H1 (cell line): ENCODE results near the gene TMPRSS3. TPM values are rescaled to one million over a fixed set of nuclear protein-coding genes. Genes with fewer than 3 reads are reported as not detected.

ENCODE experiments used
- CEBPB ChIP-seq: IDR thresholded peaks from 2 replicates; pipeline ENCODE4 v1.6.1; 2012; ENCODE audit warnings: low read depth, low read length
- CHD7 ChIP-seq: fragments of 300-600 bp; sonication (generic); IDR thresholded peaks from 2 replicates; pipeline ENCODE4 v1.7.1; 2012; ENCODE audit warnings: low read length, moderate library complexity, mild to moderate bottlenecking, inconsistent platforms; ENCODE audit not compliant: insufficient replicate concordance
- CTBP2 ChIP-seq: IDR thresholded peaks from 2 replicates; pipeline ENCODE4 v1.7.0; 2011; ENCODE audit warnings: borderline replicate concordance, mild to moderate bottlenecking, moderate library complexity, mixed read lengths, low read length; ENCODE audit not compliant: insufficient read depth, insufficient read length
- EGR1 ChIP-seq: IDR thresholded peaks from 2 replicates; pipeline ENCODE4 v1.6.1; 2011; ENCODE audit warnings: low read depth, low read length, borderline replicate concordance
- EP300 ChIP-seq, 2 experiments: IDR thresholded peaks; 1 replicate in 1 of 2; 2 replicates in 1 of 2; pipeline ENCODE4 v1.6.1; 2011 to 2012; ENCODE audit warnings: low read depth in 2 of 2, low read length in 2 of 2, mild to moderate bottlenecking in 2 of 2, borderline replicate concordance in 1 of 2, inconsistent platforms in 1 of 2, moderate library complexity in 1 of 2
- GTF2F1 ChIP-seq: IDR thresholded peaks from 2 replicates; pipeline ENCODE4 v1.6.1; 2012; ENCODE audit warnings: low read depth, low read length, improper control_type of control experiment, borderline replicate concordance
- SIN3A ChIP-seq, 2 experiments: IDR thresholded peaks in 1 of 2; conservative IDR thresholded peaks in 1 of 2; 2 replicates each; pipeline ENCODE4 v1.6.1; 2011 to 2012; ENCODE audit warnings: low read length in 2 of 2, improper control_type of control experiment in 1 of 2, low read depth in 1 of 2, mild to moderate bottlenecking in 1 of 2
- TAF7 ChIP-seq: optimal IDR thresholded peaks from 2 replicates; pipeline ENCODE3; 2011; ENCODE audit warnings: low read depth, mild to moderate bottlenecking, inconsistent platforms, low read length, moderate library complexity, borderline replicate concordance
- polyA plus RNA-seq, 7 experiments: library from polyadenylated mRNA; depleted of rRNA in 3 of 7; stranded (reverse) in 5 of 7; unstranded in 2 of 7; fragments of >200 nt in 5 of 7; fragments of 200-250 nt in 2 of 7; gene quantifications; 1 replicate in 5 of 7; 2 replicates in 1 of 7; 4 replicates in 1 of 7; pipeline versions ENCODE4 v1.2.1 to v1.2.3, GENCODE V29; 2011 to 2013; ENCODE audit warnings: missing spikeins in 2 of 7, mixed read lengths in 2 of 7
- total RNA-seq: library from RNA; stranded (reverse); fragmentation: NEBNext Ultra II Directional; extraction: Animal tissue kit (Norgen Biotek cat#: 25700); gene quantifications from 2 replicates; pipeline ENCODE4 v1.2.1, GENCODE V29; 2021
- TF ChIP-seq, protein P1 (sequence below): IDR thresholded peaks from 2 replicates; pipeline ENCODE4 v1.6.1; 2011; ENCODE audit warnings: low read length, improper control_type of control experiment

The TMPRSS3 gene
- total and polyA plus RNA-seq, 2 of the 8 experiments (the other 6 are each of a cell fraction or from before 2014, with no cell fraction given) = 0.38 TPM; not detected in 1

DNA sequence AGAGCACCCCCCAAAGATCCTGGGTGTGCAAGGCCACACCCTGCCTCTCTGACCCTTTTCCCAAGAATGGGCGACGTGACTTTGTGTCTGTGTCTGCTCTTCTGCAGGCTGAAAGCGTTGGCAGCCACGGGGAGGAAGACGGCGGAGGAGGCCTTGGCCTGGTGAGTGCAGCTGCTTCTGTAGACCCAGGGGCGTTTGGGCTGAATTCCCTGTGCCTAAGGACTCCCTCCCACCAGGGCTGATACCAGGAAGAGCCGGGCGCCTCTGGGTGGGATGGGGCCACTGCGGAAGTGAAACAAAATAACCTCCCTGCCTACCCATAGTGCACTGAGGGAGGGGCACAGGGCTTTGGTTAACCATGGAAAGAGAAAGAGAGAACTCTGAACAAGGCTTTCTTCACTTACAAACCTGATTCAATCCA is 10.4 kb upstream of the TMPRSS3 start (continued):
- no peak for TF ChIP-seq CHD7
- TF ChIP-seq, protein P1, sequence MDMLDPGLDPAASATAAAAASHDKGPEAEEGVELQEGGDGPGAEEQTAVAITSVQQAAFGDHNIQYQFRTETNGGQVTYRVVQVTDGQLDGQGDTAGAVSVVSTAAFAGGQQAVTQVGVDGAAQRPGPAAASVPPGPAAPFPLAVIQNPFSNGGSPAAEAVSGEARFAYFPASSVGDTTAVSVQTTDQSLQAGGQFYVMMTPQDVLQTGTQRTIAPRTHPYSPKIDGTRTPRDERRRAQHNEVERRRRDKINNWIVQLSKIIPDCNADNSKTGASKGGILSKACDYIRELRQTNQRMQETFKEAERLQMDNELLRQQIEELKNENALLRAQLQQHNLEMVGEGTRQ = no peak
- TF ChIP-seq TAF7 = no peak
- no peak for TF ChIP-seq EP300 (IDR thresholded peaks at IDR 0.05; ENCODE audit: borderline replicate concordance in 1 of 2, low read depth in 2 of 2, low read length in 2 of 2)
- no peak for TF ChIP-seq SIN3A (conservative IDR thresholded peaks at IDR 0.05 in 1 of 2, IDR thresholded peaks at IDR 0.05 in 1 of 2; ENCODE audit: low read depth in 1 of 2, low read length in 2 of 2)
- TF ChIP-seq EGR1 = no peak
- no peak for TF ChIP-seq GTF2F1
- no peak for TF ChIP-seq CEBPB
- no peak for TF ChIP-seq CTBP2
